DOHH2 (cell line): ENCODE data around the gene CCDC40.

Source experiments
- H3F3A ChIP-seq: fragments of 200-600 bp; sonication (generic), shearing (Covaris generic); 2 replicates; pipeline ENCODE4 v1.6.0; 2016; ENCODE audit warnings: antibody characterized with exemption, mild to moderate bottlenecking; ENCODE audit not compliant: control insufficient read depth, insufficient read depth
- H3K27ac ChIP-seq: fragments of 200-600 bp; sonication (generic); 2 replicates; pipeline ENCODE4 v1.5.1; 2014; ENCODE audit warnings: low read depth, mild to moderate bottlenecking, low read length, moderate library complexity
- H3K27me3 ChIP-seq: fragments of 200-600 bp; sonication (generic); 2 replicates; pipeline ENCODE4 v1.6.1; 2014; ENCODE audit warnings: mild to moderate bottlenecking, low read length, mixed read lengths; ENCODE audit not compliant: control insufficient read depth
- H3K36me3 ChIP-seq: fragments of 200-600 bp; sonication (generic); 2 replicates; pipeline ENCODE4 v1.6.1; 2014; ENCODE audit warnings: mild to moderate bottlenecking, low read length, moderate library complexity, mixed read lengths; ENCODE audit not compliant: control insufficient read depth
- H3K4me1 ChIP-seq: fragments of 200-600 bp; sonication (generic); 2 replicates; pipeline ENCODE4 v1.6.1; 2014; ENCODE audit warnings: mild to moderate bottlenecking, low read length, mixed read lengths; ENCODE audit not compliant: control insufficient read depth
- H3K4me2 ChIP-seq: fragments of 200-600 bp; sonication (generic); 2 replicates; pipeline ENCODE4 v1.6.0; 2014; ENCODE audit warnings: mild to moderate bottlenecking, low read length, moderate library complexity
- H3K4me3 ChIP-seq: fragments of 200-600 bp; sonication (generic); 2 replicates; pipeline ENCODE4 v1.5.1; 2014; ENCODE audit warnings: mild to moderate bottlenecking, low read length, mixed read lengths
- H3K79me2 ChIP-seq: fragments of 200-600 bp; sonication (generic); 2 replicates; pipeline ENCODE4 v1.6.1; 2014; ENCODE audit warnings: mild to moderate bottlenecking, low read length, mixed read lengths; ENCODE audit not compliant: control insufficient read depth
- H3K9me2 ChIP-seq: fragments of 200-600 bp; sonication (generic); replicated peaks from 2 replicates; pipeline ENCODE4 v1.6.1; 2014; ENCODE audit warnings: mild to moderate bottlenecking, low read length, mixed read lengths; ENCODE audit not compliant: control insufficient read depth
- H3K9me3 ChIP-seq: fragments of 200-600 bp; sonication (generic); 2 replicates; pipeline ENCODE4 v1.6.1; 2014; ENCODE audit warnings: antibody characterized with exemption, low read length, mixed read lengths; ENCODE audit not compliant: control insufficient read depth, insufficient read depth
- H4K20me1 ChIP-seq: fragments of 200-600 bp; sonication (generic); 2 replicates; pipeline ENCODE4 v1.6.0; 2014; ENCODE audit warnings: low read depth, mild to moderate bottlenecking, antibody characterized with exemption, low read length, moderate library complexity; ENCODE audit not compliant: control insufficient read depth, insufficient read depth
- EZH2phosphoT487 ChIP-seq: fragments of 200-600 bp; sonication (generic); IDR thresholded peaks from 2 replicates; pipeline ENCODE4 v1.6.1; 2017; ENCODE audit warnings: borderline replicate concordance, mild to moderate bottlenecking, antibody characterized with exemption, low read length, moderate library complexity, mixed read lengths
- TF ChIP-seq, protein P1 (sequence below): fragments of 200-600 bp; sonication (generic); IDR thresholded peaks from one replicate; pipeline ENCODE4 v1.5.1; 2014; ENCODE audit warnings: antibody characterized with exemption, mild to moderate bottlenecking, low read depth, low read length; ENCODE audit not compliant: poor library complexity, severe bottlenecking

The CCDC40 gene

DNA sequence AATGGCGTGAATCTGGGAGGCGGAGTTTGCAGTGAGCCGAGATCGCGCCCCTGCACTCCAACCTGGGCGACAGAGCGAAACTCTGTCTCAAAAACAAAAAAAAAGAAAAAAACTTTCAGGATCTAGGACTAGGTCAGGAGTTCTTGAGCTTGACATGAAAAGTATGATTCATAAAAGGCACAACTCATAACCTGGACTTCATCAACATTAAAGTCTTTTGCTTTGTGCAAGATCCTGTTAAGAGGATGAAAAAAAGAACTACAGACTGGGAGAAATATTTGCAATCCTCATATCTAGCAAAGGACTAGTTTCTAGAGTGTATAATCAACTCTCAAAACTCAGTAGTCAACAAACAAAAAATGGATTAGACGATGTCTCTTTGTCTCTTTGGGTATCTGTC, 40.7 kb upstream of the CCDC40 start:
- no peaks in the 10 kb centered on the region for H3F3A ChIP-seq
- H3K4me1 ChIP-seq: peaks cover 14% of the 10 kb centered on the region
- H4K20me1 ChIP-seq: no peaks in the 10 kb centered on the region
- H3K9me2 ChIP-seq: no peaks in the 10 kb centered on the region
- H3K4me3 ChIP-seq: no peak overlapping the region
- no peaks in the 10 kb centered on the region for H3K36me3 ChIP-seq
- H3K4me2 ChIP-seq: no peak overlapping the region
- TF ChIP-seq, protein P1, sequence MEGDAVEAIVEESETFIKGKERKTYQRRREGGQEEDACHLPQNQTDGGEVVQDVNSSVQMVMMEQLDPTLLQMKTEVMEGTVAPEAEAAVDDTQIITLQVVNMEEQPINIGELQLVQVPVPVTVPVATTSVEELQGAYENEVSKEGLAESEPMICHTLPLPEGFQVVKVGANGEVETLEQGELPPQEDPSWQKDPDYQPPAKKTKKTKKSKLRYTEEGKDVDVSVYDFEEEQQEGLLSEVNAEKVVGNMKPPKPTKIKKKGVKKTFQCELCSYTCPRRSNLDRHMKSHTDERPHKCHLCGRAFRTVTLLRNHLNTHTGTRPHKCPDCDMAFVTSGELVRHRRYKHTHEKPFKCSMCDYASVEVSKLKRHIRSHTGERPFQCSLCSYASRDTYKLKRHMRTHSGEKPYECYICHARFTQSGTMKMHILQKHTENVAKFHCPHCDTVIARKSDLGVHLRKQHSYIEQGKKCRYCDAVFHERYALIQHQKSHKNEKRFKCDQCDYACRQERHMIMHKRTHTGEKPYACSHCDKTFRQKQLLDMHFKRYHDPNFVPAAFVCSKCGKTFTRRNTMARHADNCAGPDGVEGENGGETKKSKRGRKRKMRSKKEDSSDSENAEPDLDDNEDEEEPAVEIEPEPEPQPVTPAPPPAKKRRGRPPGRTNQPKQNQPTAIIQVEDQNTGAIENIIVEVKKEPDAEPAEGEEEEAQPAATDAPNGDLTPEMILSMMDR: no peak
- no peaks in the 10 kb centered on the region for H3K79me2 ChIP-seq
- no peaks in the 10 kb centered on the region for H3K9me3 ChIP-seq
- peaks cover 6% of the 10 kb centered on the region; the same call in 1 of the 2 replicates for H3K27me3 ChIP-seq
- H3K27ac ChIP-seq: no peak overlapping the region

- Histone ChIP-seq H3K9me3 (no peaks in the 10 kb centered on the region), H4K20me1 (no peaks in the 10 kb centered on the region), H3K36me3 (no peaks in the 10 kb centered on the region), H3K4me3 (no peak overlapping the region), H3F3A (no peaks in the 10 kb centered on the region), H3K9me2 (no peaks in the 10 kb centered on the region), H3K27ac (no peak overlapping the region), H3K27me3 (peaks cover 6% of the 10 kb centered on the region; the same call in 1 of the 2 replicates), H3K79me2 (no peaks in the 10 kb centered on the region), H3K4me2 (no peak overlapping the region), H3K4me1 (peaks cover 14% of the 10 kb centered on the region)
- TF ChIP-seq EZH2phosphoT487: no peak
- TF ChIP-seq, protein P1: no peak
Measured at GRCh38 chr17:79996291-79996690, 40.2 kb upstream of the CCDC40 start.

DNA sequence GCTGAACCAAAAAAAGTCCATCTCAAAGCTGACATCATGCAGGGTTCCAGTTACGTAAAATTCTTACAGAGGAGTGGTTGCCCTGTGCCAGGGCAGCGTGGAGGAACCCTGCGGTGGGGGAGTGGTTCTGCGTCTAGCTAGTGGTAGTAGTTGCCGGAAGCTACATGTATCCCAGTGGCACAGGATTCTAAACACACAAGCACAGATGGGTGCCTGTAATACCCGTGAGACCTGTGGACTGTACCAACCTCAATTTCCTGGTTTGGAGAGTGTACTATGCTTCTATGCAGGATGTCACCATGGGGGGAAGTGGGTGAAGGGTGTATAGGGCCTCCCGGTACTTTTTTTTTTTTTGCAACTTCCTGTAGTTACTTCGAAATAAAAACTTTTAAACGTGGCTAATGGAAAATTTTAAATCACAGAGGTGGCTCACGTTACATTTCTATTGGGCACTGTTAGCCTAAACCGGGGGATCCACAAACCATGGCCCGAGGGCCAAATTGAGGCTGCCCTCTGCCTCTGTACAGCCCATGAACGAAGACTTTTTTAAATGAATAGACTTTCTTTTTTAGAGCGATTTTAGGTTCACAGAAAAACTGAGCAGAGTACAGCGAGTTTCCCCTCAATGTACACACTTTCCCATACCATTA, 39.3 kb upstream of the CCDC40 start:
- TF ChIP-seq, protein P1: no peak
- no peak for TF ChIP-seq EZH2phosphoT487
- Histone ChIP-seq H3K4me2 (peak overlapping the region; percentile 49), H3K79me2 (no peaks in the 10 kb centered on the region), H3K27me3 (peaks cover 6% of the 10 kb centered on the region; the same call in 1 of the 2 replicates), H3F3A (no peaks in the 10 kb centered on the region), H3K9me2 (no peaks in the 10 kb centered on the region), H4K20me1 (no peaks in the 10 kb centered on the region), H3K27ac (no peak overlapping the region), H3K4me1 (peaks cover 14% of the 10 kb centered on the region), H3K36me3 (no peaks in the 10 kb centered on the region), H3K9me3 (no peaks in the 10 kb centered on the region), H3K4me3 (no peak overlapping the region)
